HepG2 (cell line): Measurements from ENCODE around the gene VENTX. TPM values are rescaled to one million over a fixed set of nuclear protein-coding genes. Genes with fewer than 3 reads are reported as not detected.

Experiments used
- AGO1 ChIP-seq: fragments of 200-400 bp; formaldehyde crosslinking; IDR thresholded peaks from 2 replicates; pipeline ENCODE4 v1.6.1; 2017; ENCODE audit warnings: mild to moderate bottlenecking, low read depth, low read length, moderate library complexity; ENCODE audit not compliant: poor library complexity, severe bottlenecking
- BRF2 ChIP-seq: sonication (generic); formaldehyde crosslinking; IDR thresholded peaks from 2 replicates; pipeline ENCODE4 v1.8.1; 2022; ENCODE audit warnings: mild to moderate bottlenecking, missing genetic modification reagents
- GABPB1 ChIP-seq: IDR thresholded peaks from 2 replicates; pipeline ENCODE4 v1.6.1; 2016; ENCODE audit warnings: mild to moderate bottlenecking, missing genetic modification reagents, moderate library complexity, missing compliant biosample characterization
- NONO ChIP-seq, 2 experiments: fragments of 450-650 bp in 1 of 2; sonication (generic) in 1 of 2; formaldehyde crosslinking in 1 of 2; IDR thresholded peaks in 1 of 2; conservative IDR thresholded peaks in 1 of 2; 2 replicates each; pipeline versions ENCODE4 v1.6.1 to v1.8.0; 2017 to 2022; ENCODE audit warnings: mild to moderate bottlenecking in 1 of 2, missing genetic modification reagents in 1 of 2, moderate library complexity in 1 of 2
- ZNF318 ChIP-seq: sonication (generic); formaldehyde crosslinking; IDR thresholded peaks from 2 replicates; pipeline ENCODE4 v1.4.0; 2020; ENCODE audit warnings: mild to moderate bottlenecking, missing genetic modification reagents
- ZNF687 ChIP-seq: sonication (generic); formaldehyde crosslinking; IDR thresholded peaks from 2 replicates; pipeline ENCODE4 v1.5.1; 2020; ENCODE audit warnings: mild to moderate bottlenecking, missing genetic modification reagents, moderate library complexity
- ZNF724P ChIP-seq: sonication (generic); formaldehyde crosslinking; IDR thresholded peaks from 2 replicates; pipeline ENCODE4 v1.8.0; 2022; ENCODE audit warnings: missing genetic modification reagents, borderline replicate concordance
- ZNF770 ChIP-seq: sonication (generic); formaldehyde crosslinking; IDR thresholded peaks from 2 replicates; pipeline ENCODE4 v1.5.0; 2020; ENCODE audit warnings: mild to moderate bottlenecking, missing genetic modification reagents
- polyA plus RNA-seq, 8 experiments: library from polyadenylated mRNA; depleted of rRNA in 3 of 8; stranded (reverse) in 7 of 8; unstranded in 1 of 8; fragments of >200 nt; fragmentation: Illumina TruSeq in 4 of 8; extraction: Trizol in 4 of 8; gene quantifications; 2 replicates each; pipeline versions ENCODE4 v1.2.1 to v1.2.3, GENCODE V29; 2011 to 2016; ENCODE audit warnings: low read depth in 4 of 8, missing spikeins in 1 of 8, mixed read lengths in 1 of 8; ENCODE audit not compliant: insufficient read depth in 1 of 8
- total RNA-seq, 5 experiments: library from RNA; depleted of rRNA; stranded (reverse); fragments of >200 nt; fragmentation: Illumina TruSeq; extraction: Trizol; gene quantifications; 2 replicates each; pipeline ENCODE4 v1.2.3, GENCODE V29; 2016; ENCODE audit warnings: low read depth in 1 of 5

The VENTX gene
- total and polyA plus RNA-seq, 2 of the 13 experiments (the other 11 are each of a cell fraction or from before 2014, with no cell fraction given), result not detected

GRCh38 chr10:133245439-133246235 lies 8.0 kb downstream of the VENTX start (continued):
- 0 out of 2 replicates have a peak, but pooled peaks have one; percentile 6 for TF ChIP-seq ZNF687
- TF ChIP-seq NONO (IDR thresholded peaks at IDR 0.05), result no peak
- TF ChIP-seq NONO (CRISPR knock-in tag; conservative IDR thresholded peaks at IDR 0.05), result no peak
- TF ChIP-seq ZNF318 (CRISPR knock-in tag), result no peak
- 0 out of 2 replicates have a peak, but pooled peaks have one; percentile 27 for TF ChIP-seq GABPB1 (CRISPR knock-in tag)
- TF ChIP-seq ZNF770, result no peak
- TF ChIP-seq BRF2 (CRISPR knock-in tag), result no peak
- TF ChIP-seq AGO1, result no peak
- no peak for TF ChIP-seq ZNF724P (CRISPR knock-in tag)
